A549 (cell line): ENCODE results near the gene ICAM3. TPM values are rescaled to one million over a fixed set of nuclear protein-coding genes. Genes with fewer than 3 reads are reported as not detected.
A peak's percentile ranks its signal among the peaks of the same experiment; 100 is the strongest.

Experiments used
- ATAC-seq, 2 experiments: fragments of 200-7000 bp in 1 of 2; fragments of >200 bp in 1 of 2; cut with Nextera tagmentation in 1 of 2; cut with Tn5 transposase in 1 of 2; 3 replicates each; pipeline versions ENCODE4 v1.8.0 to v1.9.1; 2018 to 2020; ENCODE audit warnings: mild to moderate bottlenecking in 1 of 2, moderate library complexity in 1 of 2
- CTCF ChIA-PET: fragments of 300-600 bp; sonication (Branson Sonifier 250); formaldehyde crosslinking; extraction: SDS; loops from one replicate; lab custom pipeline; 2021; ENCODE audit warnings: antibody characterized with exemption, inconsistent platforms; lab: Yijun Ruan, JAX
- POLR2A ChIA-PET: fragments of 350-600 bp; formaldehyde crosslinking; extraction: SDS; loops from one replicate; lab custom pipeline; 2021; ENCODE audit warnings: antibody characterized with exemption, inconsistent platforms; lab: Yijun Ruan, JAX
- DNase-seq, 2 experiments: peaks; one replicate each; pipeline versions ENCODE4 v3.0.0 to v3.0.0-alpha.2; 2011 to 2016; ENCODE audit warnings: low read depth in 1 of 2, low spot score in 1 of 2
- FAIRE-seq: peaks from 2 replicates; lab custom pipeline; 2011; peaks lifted over from hg19 to GRCh38; lab: Jason Lieb, UNC
- H3K27ac ChIP-seq, 2 experiments: fragments of >200 bp; sonication (Bioruptor Twin); formaldehyde crosslinking; 3 replicates each; pipeline ENCODE4 v1.5.1; 2016 to 2017
- H3K4me1 ChIP-seq: fragments of >200 bp; sonication (Bioruptor Twin); formaldehyde crosslinking; 3 replicates; pipeline ENCODE4 v1.6.1; 2016
- H3K4me2 ChIP-seq: fragments of >200 bp; sonication (Bioruptor Twin); formaldehyde crosslinking; 3 replicates; pipeline ENCODE4 v1.6.1; 2016
- H3K4me3 ChIP-seq: fragments of >200 bp; sonication (Bioruptor Twin); formaldehyde crosslinking; 3 replicates; pipeline ENCODE4 v1.5.1; 2016
- H3K9me3 ChIP-seq: fragments of >200 bp; sonication (Bioruptor Twin); formaldehyde crosslinking; 3 replicates; pipeline ENCODE4 v1.6.1; 2016
- CEBPB ChIP-seq, 2 experiments: fragments of >200 bp in 1 of 2; sonication (Bioruptor Twin) in 1 of 2; formaldehyde crosslinking in 1 of 2; IDR thresholded peaks; 2 replicates each; pipeline ENCODE4 v1.6.1; 2012 to 2016
- CTCF ChIP-seq: fragments of >200 bp; sonication (Bioruptor Twin); formaldehyde crosslinking; IDR thresholded peaks from 3 replicates; pipeline ENCODE4 v1.5.1; 2016
- EHF ChIP-seq: fragments of 250-450 bp; sonication (Bioruptor Pico); IDR thresholded peaks from 2 replicates; pipeline ENCODE4 v1.5.0; 2020; ENCODE audit warnings: mild to moderate bottlenecking
- EHMT2 ChIP-seq: fragments of 200-600 bp; sonication (generic); IDR thresholded peaks from 2 replicates; pipeline ENCODE4 v1.6.1; 2016; ENCODE audit warnings: antibody characterized with exemption, low read depth, mild to moderate bottlenecking, moderate library complexity
- ESRRA ChIP-seq: fragments of 150-350 bp; IDR thresholded peaks from 2 replicates; pipeline ENCODE4 v1.6.1; 2014; ENCODE audit warnings: mild to moderate bottlenecking, low read length, borderline replicate concordance
- FOXS1 ChIP-seq: fragments of 250-450 bp; sonication (Bioruptor Pico); IDR thresholded peaks from 2 replicates; pipeline ENCODE4 v1.5.0; 2020; ENCODE audit warnings: mild to moderate bottlenecking, moderate library complexity
- GATA3 ChIP-seq: IDR thresholded peaks from 2 replicates; pipeline ENCODE4 v1.6.1; 2012; ENCODE audit warnings: borderline replicate concordance
- HDAC2 ChIP-seq: fragments of 200-600 bp; sonication (generic); IDR thresholded peaks from 2 replicates; pipeline ENCODE4 v1.6.1; 2016
- HOXB13 ChIP-seq: fragments of 250-450 bp; sonication (Bioruptor Pico); IDR thresholded peaks from 2 replicates; pipeline ENCODE4 v1.5.0; 2020; ENCODE audit warnings: low read depth, mild to moderate bottlenecking, moderate library complexity
- HOXB5 ChIP-seq: fragments of 250-450 bp; sonication (Bioruptor Pico); IDR thresholded peaks from 2 replicates; pipeline ENCODE4 v1.5.0; 2020; ENCODE audit warnings: mild to moderate bottlenecking, moderate library complexity
- KDM1A ChIP-seq: fragments of 200-600 bp; sonication (generic); IDR thresholded peaks from 2 replicates; pipeline ENCODE4 v1.6.1; 2016; ENCODE audit warnings: low read depth, mild to moderate bottlenecking
- KDM5A ChIP-seq: fragments of 200-600 bp; sonication (generic); IDR thresholded peaks from 2 replicates; pipeline ENCODE4 v1.6.1; 2016; ENCODE audit warnings: antibody characterized with exemption, mild to moderate bottlenecking
- MAX ChIP-seq: IDR thresholded peaks from 2 replicates; pipeline ENCODE4 v1.6.1; 2012
- MYC ChIP-seq: IDR thresholded peaks from 2 replicates; pipeline ENCODE4 v1.6.1; 2012; ENCODE audit warnings: mild to moderate bottlenecking, inconsistent platforms, low read length, improper control_type of control experiment, borderline replicate concordance
- NR3C1 ChIP-seq: fragments of >200 bp; sonication (Bioruptor Twin); formaldehyde crosslinking; IDR thresholded peaks from 3 replicates; pipeline ENCODE4 v1.6.1; 2017
- PBX3 ChIP-seq: IDR thresholded peaks from 2 replicates; pipeline ENCODE4 v1.6.1; 2012
- POLR2A ChIP-seq: IDR thresholded peaks from 2 replicates; pipeline ENCODE4 v1.6.1; 2012; ENCODE audit warnings: mild to moderate bottlenecking, low read length
- RAD21 ChIP-seq, 2 experiments: fragments of >200 bp in 1 of 2; sonication (Bioruptor Twin) in 1 of 2; formaldehyde crosslinking in 1 of 2; IDR thresholded peaks in 1 of 2; conservative IDR thresholded peaks in 1 of 2; 2 replicates in 1 of 2; 3 replicates in 1 of 2; pipeline ENCODE4 v1.6.1; 2012 to 2018; ENCODE audit warnings: inconsistent platforms in 1 of 2
- RFX5 ChIP-seq: fragments of 450-650 bp; IDR thresholded peaks from 2 replicates; pipeline ENCODE4 v1.7.1; 2014; ENCODE audit warnings: antibody characterized with exemption, mild to moderate bottlenecking, moderate library complexity
- TFCP2L1 ChIP-seq: fragments of 250-450 bp; sonication (Bioruptor Pico); IDR thresholded peaks from 2 replicates; pipeline ENCODE4 v1.5.0; 2021; ENCODE audit warnings: mild to moderate bottlenecking
- TP53 ChIP-seq: fragments of 250-450 bp; sonication (Bioruptor Pico); IDR thresholded peaks from 2 replicates; pipeline ENCODE4 v1.5.0; 2021; ENCODE audit warnings: mild to moderate bottlenecking, moderate library complexity
- USF2 ChIP-seq: fragments of 450-650 bp; IDR thresholded peaks from 2 replicates; pipeline ENCODE4 v1.6.1; 2014; ENCODE audit warnings: antibody characterized with exemption
- ZC3H11A ChIP-seq: fragments of 450-650 bp; IDR thresholded peaks from 2 replicates; pipeline ENCODE4 v1.6.1; 2014; ENCODE audit warnings: antibody characterized with exemption, mild to moderate bottlenecking
- ZFP36 ChIP-seq: fragments of 450-650 bp; IDR thresholded peaks from 2 replicates; pipeline ENCODE4 v1.6.1; 2014; ENCODE audit warnings: borderline replicate concordance; ENCODE audit not compliant: partially characterized antibody
- ZNF302 ChIP-seq: fragments of 250-450 bp; sonication (Bioruptor Pico); IDR thresholded peaks from 2 replicates; pipeline ENCODE4 v1.9.0; 2021; ENCODE audit warnings: inconsistent platforms, mild to moderate bottlenecking, moderate library complexity
- ZSCAN20 ChIP-seq: fragments of 250-450 bp; sonication (Bioruptor Pico); IDR thresholded peaks from 2 replicates; pipeline ENCODE4 v1.8.0; 2022; ENCODE audit warnings: mild to moderate bottlenecking, moderate library complexity
- WGBS: methylation state at CpG from one replicate; pipeline ENCODE4 v1.1.6; 2017; ENCODE audit errors: missing lambda C conversion rate; 5-methylcytosine and 5-hydroxymethylcytosine counted together
- polyA plus RNA-seq, 4 experiments: library from polyadenylated mRNA; depleted of rRNA in 3 of 4; stranded (reverse); fragments of >200 nt; fragmentation: RNase III in 1 of 4; extraction: RNeasy Plus Mini Kit Qiagen cat#74134 plus additional on column Dnase treatment in 1 of 4; gene quantifications; 2 replicates in 3 of 4; 3 replicates in 1 of 4; pipeline ENCODE4 v1.2.3, GENCODE V29; 2011 to 2017

ICAM3 gene
- polyA plus RNA-seq, 2 of the 4 experiments (the other 2 are of a cell fraction), result 4.7 to 7.3 TPM

DNA sequence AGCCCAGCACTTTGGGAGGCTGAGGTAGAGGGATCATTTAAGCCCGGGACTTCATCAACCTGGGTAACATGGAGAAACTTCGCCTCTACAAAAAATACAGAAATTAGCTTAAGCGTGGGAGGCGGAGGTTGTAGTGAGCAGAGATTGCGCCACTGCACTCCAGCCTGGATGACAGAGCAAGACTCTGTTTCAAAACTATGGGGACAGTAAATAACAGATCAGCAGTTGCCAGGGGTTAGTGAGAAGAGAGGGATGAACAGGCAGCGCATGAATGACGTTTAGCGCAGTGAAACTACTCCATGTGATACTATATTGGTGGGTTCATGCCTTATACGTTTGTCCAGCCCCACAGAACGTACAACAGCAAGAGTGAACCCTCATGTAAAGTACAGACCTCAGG lies 7.1 kb upstream of the ICAM3 start:
- H3K4me2 ChIP-seq, result no peak overlapping the region
- WGBS, result 76% methylated on average over 10 of the region's 10 CpGs
- H3K4me3 ChIP-seq, result no peak overlapping the region
- no peak for DNase-seq
- H3K9me3 ChIP-seq, result no peaks in the 10 kb centered on the region
- H3K4me1 ChIP-seq, result no peaks in the 10 kb centered on the region
- CTCF ChIA-PET, result no interaction called here
- H3K27ac ChIP-seq, result no peak overlapping the region
- TF ChIP-seq CEBPB (IDR thresholded peaks at IDR 0.05), result 0 out of 4 replicates have a peak, but pooled peaks of 1 of the 2 experiments have one; percentile 24
- no peak for TF ChIP-seq EHF (CRISPR knock-in tag)
- FAIRE-seq, result no peak
- no peak for ATAC-seq
- POLR2A ChIA-PET, result no interaction called here

DNA sequence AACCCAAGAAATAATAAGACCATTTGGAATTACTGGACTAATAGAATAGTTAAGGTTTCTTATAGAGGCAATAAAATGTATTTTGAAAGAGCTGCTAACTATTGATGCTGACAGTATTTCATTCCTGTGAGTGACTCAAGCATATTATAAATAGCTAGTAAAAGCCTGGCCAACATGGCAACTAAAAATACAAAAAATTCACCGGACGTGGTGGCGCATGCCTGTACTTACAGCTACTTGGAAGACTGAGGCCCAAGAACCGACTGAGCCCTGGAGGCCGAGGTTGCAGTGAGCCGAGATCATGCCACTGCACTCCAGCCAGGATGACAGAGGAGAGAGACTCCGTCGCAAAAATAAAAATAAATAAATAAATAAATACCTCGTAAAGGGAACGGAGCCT lies 5.4 kb upstream of the ICAM3 start:
- ChIA-PET POLR2A (interaction anchor here (1.1 kb wide), 1 partner anchor 11 kb away, joined by 4 read pairs; the partner anchor contains the start of gene RAVER1), CTCF (interaction anchor here (1.2 to 1.5 kb wide), 2 partner anchors 45 to 75 kb away, joined by 3 to 5 read pairs; no protein-coding TSS in a partner anchor)
- Histone ChIP-seq H3K4me2 (no peak overlapping the region), H3K4me3 (no peak overlapping the region), H3K4me1 (no peaks in the 10 kb centered on the region), H3K27ac (no peak overlapping the region), H3K9me3 (no peaks in the 10 kb centered on the region)
- FAIRE-seq (no peak), ATAC-seq (no peak), DNase-seq (no peak)
- no peak for TF ChIP-seq KDM5A
- TF ChIP-seq GATA3, result no peak
- no peak for TF ChIP-seq KDM1A
- no peak for TF ChIP-seq ZFP36
- no peak for TF ChIP-seq NR3C1
- no peak for TF ChIP-seq HDAC2
- no peak for TF ChIP-seq PBX3
- no peak for TF ChIP-seq ZNF302 (CRISPR knock-in tag)
- WGBS, result 81% methylated on average over 10 of the region's 10 CpGs

- CTCF ChIA-PET, result interaction anchor here (0.6 to 1.6 kb wide), 6 partner anchors 10 to 84 kb away, joined by 3 to 6 read pairs (median 3); no protein-coding TSS in a partner anchor
- POLR2A ChIA-PET, result interaction anchor here (0.7 to 0.8 kb wide), 2 partner anchors 10 to 54 kb away, joined by 4 read pairs; partner anchors contain the start of genes ICAM5 and RAVER1
These were observed 4.1 kb upstream of the ICAM3 start for GRCh38 chr19:10343495-10343894.

GRCh38 chr19:10339977-10340376 lies 553 bp upstream of the ICAM3 start:
- 77% methylated on average over 5 of the region's 5 CpGs for WGBS
- FAIRE-seq, result no peak

More at GRCh38 chr19:10343495-10343894, 4.1 kb upstream of the ICAM3 start:
- Histone ChIP-seq H3K4me1 (no peaks in the 10 kb centered on the region), H3K9me3 (no peaks in the 10 kb centered on the region), H3K27ac (no peak overlapping the region), H3K4me3 (no peak overlapping the region), H3K4me2 (no peak overlapping the region)
- no peak for FAIRE-seq
- no peak for DNase-seq
- WGBS, result 22% methylated on average over 2 of the region's 2 CpGs
- ATAC-seq, result no peak
- TF ChIP-seq ZNF302 (CRISPR knock-in tag) (no peak), KDM1A (no peak), HOXB5 (CRISPR knock-in tag) (no peak), USF2 (no peak), MAX (no peak), HOXB13 (no peak), POLR2A (no peak)

More at GRCh38 chr19:10339977-10340376, 553 bp upstream of the ICAM3 start:
- ATAC-seq (no peak), DNase-seq (no peak)
- Histone ChIP-seq H3K4me2 (no peak overlapping the region), H3K4me1 (0 out of 3 replicates have a peak, but pooled peaks cover 2% of the 10 kb centered on the region), H3K9me3 (no peaks in the 10 kb centered on the region), H3K27ac (no peak overlapping the region), H3K4me3 (no peak overlapping the region)
- POLR2A ChIA-PET, result no interaction called here
- CTCF ChIA-PET, result no interaction called here
- no peak for TF ChIP-seq EHF (CRISPR knock-in tag)
- TF ChIP-seq ZSCAN20 (CRISPR knock-in tag), result no peak
- no peak for TF ChIP-seq TFCP2L1 (CRISPR knock-in tag)
- TF ChIP-seq FOXS1 (CRISPR knock-in tag), result no peak
- TF ChIP-seq ESRRA, result no peak
- TF ChIP-seq TP53 (CRISPR knock-in tag), result no peak
- TF ChIP-seq HOXB13, result no peak
- no peak for TF ChIP-seq EHMT2
- no peak for TF ChIP-seq ZC3H11A
- TF ChIP-seq RFX5, result no peak
- no peak for TF ChIP-seq CTCF
- no peak for TF ChIP-seq RAD21 (conservative IDR thresholded peaks at IDR 0.05 in 1 of 2, IDR thresholded peaks at IDR 0.05 in 1 of 2)
- TF ChIP-seq MYC, result no peak
